Ishikawa (cell line): ENCODE results near the gene MYLK3.

ENCODE experiments used
- CEBPB ChIP-seq: IDR thresholded peaks from 2 replicates; pipeline ENCODE4 v1.6.1; 2012
- CREB1 ChIP-seq: IDR thresholded peaks from 2 replicates; pipeline ENCODE4 v1.6.1; 2012; ENCODE audit warnings: low read depth
- EGR1 ChIP-seq: IDR thresholded peaks from 2 replicates; pipeline ENCODE4 v1.6.1; 2012
- EP300 ChIP-seq: IDR thresholded peaks from 2 replicates; pipeline ENCODE4 v1.6.1; 2012; ENCODE audit warnings: borderline replicate concordance
- FOXM1 ChIP-seq: IDR thresholded peaks from 2 replicates; pipeline ENCODE4 v1.6.1; 2012; ENCODE audit warnings: low read depth, borderline replicate concordance
- NFIC ChIP-seq: IDR thresholded peaks from 2 replicates; pipeline ENCODE4 v1.6.1; 2012
- RAD21 ChIP-seq: IDR thresholded peaks from 2 replicates; pipeline ENCODE4 v1.6.1; 2012; ENCODE audit warnings: low read depth
- TAF1 ChIP-seq: IDR thresholded peaks from 2 replicates; pipeline ENCODE4 v1.6.1; 2012; ENCODE audit warnings: low read depth, mild to moderate bottlenecking
- TCF12 ChIP-seq: IDR thresholded peaks from 2 replicates; pipeline ENCODE4 v1.6.1; 2012; ENCODE audit warnings: low read depth
- TEAD4 ChIP-seq: IDR thresholded peaks from 2 replicates; pipeline ENCODE4 v1.6.1; 2012
- YY1 ChIP-seq: IDR thresholded peaks from 2 replicates; pipeline ENCODE4 v1.6.1; 2012; ENCODE audit warnings: low read depth
- ZBTB7A ChIP-seq: IDR thresholded peaks from 2 replicates; pipeline ENCODE4 v1.6.1; 2012; ENCODE audit warnings: low read depth
- TF ChIP-seq, protein P1 (sequence below): IDR thresholded peaks from 2 replicates; pipeline ENCODE4 v1.6.1; 2012
- TF ChIP-seq, protein P2 (sequence below): IDR thresholded peaks from 2 replicates; pipeline ENCODE4 v1.6.1; 2012; ENCODE audit warnings: low read depth, mild to moderate bottlenecking
- TF ChIP-seq, protein P3 (sequence below): IDR thresholded peaks from 2 replicates; pipeline ENCODE4 v1.6.1; 2012

MYLK3 gene

DNA sequence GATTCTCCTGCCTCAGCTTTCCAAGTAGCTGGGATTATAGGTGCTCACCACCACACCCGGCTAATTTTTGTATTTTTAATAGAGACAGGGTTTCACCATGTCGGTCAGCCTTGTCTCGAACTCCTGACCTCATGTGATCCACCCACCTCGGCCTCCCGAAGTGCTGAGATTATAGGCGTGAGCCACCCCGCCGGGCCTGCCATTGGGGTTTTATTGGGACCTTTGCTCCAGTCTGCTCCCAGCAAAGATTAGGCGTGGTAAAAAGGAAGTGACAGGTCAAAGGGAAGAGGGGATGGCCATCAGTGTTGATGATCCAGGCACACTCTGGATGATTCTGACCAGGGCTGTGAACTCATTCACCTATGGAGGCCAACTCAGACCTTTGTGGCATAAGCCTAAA lies 20.5 kb downstream of the MYLK3 start:
- TF ChIP-seq, protein P1, sequence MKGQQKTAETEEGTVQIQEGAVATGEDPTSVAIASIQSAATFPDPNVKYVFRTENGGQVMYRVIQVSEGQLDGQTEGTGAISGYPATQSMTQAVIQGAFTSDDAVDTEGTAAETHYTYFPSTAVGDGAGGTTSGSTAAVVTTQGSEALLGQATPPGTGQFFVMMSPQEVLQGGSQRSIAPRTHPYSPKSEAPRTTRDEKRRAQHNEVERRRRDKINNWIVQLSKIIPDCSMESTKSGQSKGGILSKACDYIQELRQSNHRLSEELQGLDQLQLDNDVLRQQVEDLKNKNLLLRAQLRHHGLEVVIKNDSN = no peak
- TF ChIP-seq ZBTB7A (no peak), TEAD4 (no peak), RAD21 (no peak), EGR1 (no peak), CREB1 (no peak), TAF1 (no peak), NFIC (no peak), YY1 (no peak), FOXM1 (no peak), EP300 (no peak), TCF12 (no peak), CEBPB (no peak)
- TF ChIP-seq, protein P2, sequence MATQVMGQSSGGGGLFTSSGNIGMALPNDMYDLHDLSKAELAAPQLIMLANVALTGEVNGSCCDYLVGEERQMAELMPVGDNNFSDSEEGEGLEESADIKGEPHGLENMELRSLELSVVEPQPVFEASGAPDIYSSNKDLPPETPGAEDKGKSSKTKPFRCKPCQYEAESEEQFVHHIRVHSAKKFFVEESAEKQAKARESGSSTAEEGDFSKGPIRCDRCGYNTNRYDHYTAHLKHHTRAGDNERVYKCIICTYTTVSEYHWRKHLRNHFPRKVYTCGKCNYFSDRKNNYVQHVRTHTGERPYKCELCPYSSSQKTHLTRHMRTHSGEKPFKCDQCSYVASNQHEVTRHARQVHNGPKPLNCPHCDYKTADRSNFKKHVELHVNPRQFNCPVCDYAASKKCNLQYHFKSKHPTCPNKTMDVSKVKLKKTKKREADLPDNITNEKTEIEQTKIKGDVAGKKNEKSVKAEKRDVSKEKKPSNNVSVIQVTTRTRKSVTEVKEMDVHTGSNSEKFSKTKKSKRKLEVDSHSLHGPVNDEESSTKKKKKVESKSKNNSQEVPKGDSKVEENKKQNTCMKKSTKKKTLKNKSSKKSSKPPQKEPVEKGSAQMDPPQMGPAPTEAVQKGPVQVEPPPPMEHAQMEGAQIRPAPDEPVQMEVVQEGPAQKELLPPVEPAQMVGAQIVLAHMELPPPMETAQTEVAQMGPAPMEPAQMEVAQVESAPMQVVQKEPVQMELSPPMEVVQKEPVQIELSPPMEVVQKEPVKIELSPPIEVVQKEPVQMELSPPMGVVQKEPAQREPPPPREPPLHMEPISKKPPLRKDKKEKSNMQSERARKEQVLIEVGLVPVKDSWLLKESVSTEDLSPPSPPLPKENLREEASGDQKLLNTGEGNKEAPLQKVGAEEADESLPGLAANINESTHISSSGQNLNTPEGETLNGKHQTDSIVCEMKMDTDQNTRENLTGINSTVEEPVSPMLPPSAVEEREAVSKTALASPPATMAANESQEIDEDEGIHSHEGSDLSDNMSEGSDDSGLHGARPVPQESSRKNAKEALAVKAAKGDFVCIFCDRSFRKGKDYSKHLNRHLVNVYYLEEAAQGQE = no peak
- TF ChIP-seq, protein P3, sequence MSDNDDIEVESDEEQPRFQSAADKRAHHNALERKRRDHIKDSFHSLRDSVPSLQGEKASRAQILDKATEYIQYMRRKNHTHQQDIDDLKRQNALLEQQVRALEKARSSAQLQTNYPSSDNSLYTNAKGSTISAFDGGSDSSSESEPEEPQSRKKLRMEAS = no peak

DNA sequence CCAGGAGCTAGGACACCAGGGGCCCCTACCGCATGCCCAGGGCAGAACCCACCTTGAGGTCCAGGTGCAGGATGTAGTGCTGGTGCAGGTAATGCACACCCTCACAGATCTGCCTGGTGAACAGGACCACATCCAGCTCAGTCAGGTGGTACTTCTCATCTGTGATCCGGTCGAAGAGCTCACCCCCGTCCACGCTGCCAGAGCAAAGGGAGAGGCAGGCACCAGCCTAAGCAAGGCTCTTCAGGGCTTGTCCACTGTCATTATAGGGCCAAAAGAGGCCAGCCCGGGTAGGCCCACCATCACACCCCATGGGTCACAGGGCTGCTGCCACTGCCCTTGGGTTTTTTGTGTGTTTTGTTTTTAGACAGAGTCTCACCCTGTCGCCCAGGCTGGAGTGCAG lies 21.0 kb downstream of the MYLK3 start:
- TF ChIP-seq, protein P3 = no peak
- TF ChIP-seq TAF1 = no peak
- TF ChIP-seq ZBTB7A = no peak
- TF ChIP-seq, protein P1 = no peak
- TF ChIP-seq YY1 = no peak
- TF ChIP-seq EGR1 = no peak
- no peak for TF ChIP-seq CREB1

DNA sequence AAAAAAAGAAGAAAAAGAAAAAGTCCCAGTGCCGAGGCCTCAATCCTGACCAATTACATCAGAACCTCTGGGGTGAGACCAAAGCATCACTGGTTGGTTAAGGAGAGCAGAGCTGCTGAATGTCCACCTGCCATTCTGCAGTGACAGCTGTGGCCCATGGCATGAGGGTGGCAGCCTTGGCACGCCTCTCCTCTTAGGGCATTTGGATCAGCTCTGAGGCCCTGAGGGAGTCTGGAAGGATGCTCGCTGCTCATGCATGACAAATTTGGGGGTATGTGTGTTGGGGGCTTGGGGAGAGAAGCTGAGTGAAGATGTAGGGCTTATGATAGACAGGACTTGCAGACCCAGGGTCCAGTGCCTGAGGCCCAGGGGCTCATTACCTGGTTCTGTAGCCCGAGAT lies 26.3 kb downstream of the MYLK3 start:
- TF ChIP-seq ZBTB7A = no peak
- TF ChIP-seq NFIC = no peak

DNA sequence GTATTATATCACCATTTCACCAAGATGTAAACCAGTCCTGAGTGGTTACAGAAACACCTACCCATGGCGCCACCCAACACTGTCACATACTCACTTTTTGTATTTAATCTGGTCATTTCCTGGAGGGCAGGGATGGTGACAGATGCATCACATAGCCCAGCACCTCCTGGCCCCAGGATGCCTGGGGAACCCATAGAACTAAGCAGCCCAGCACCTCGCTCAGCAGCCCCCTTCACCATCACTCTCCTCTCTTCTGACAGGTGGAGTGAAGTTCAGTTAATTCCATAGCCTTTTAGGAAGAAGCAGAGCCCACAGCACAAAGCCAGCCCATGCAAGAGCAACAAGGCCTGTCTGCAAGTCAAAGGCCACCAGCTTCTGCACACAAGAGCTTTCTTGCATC lies 27.5 kb downstream of the MYLK3 start:
- TF ChIP-seq TEAD4 (no peak), TAF1 (no peak), FOXM1 (no peak), CEBPB (no peak), TCF12 (no peak), EGR1 (no peak), RAD21 (no peak), NFIC (no peak), EP300 (no peak), CREB1 (no peak), ZBTB7A (no peak), YY1 (no peak)
- TF ChIP-seq, protein P3 = no peak
- TF ChIP-seq, protein P1 = no peak
- TF ChIP-seq, protein P2 = no peak

DNA sequence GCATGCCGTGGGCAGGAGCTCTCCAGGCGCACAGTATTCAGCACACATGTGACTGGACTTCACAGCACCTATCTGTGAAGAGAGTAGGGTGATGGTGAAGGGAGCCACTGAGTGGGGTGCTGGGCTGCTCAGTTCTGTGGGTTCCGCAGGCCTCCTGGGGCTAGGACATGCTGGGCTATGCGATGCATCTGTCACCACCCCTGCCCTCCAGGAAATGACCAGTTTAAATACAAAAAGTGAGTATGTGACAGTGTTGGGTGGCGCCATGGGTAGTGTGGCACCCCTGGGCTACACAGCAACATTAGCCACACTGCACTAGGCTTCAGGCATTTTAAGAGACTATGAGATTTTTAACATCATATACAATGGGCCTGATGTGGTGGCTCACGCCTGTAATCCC lies 28.6 kb downstream of the MYLK3 start:
- TF ChIP-seq TAF1 (no peak), EGR1 (no peak), CREB1 (no peak), TCF12 (no peak), FOXM1 (no peak), EP300 (no peak), NFIC (no peak), TEAD4 (no peak), ZBTB7A (no peak), YY1 (no peak), RAD21 (no peak), CEBPB (no peak)
- TF ChIP-seq, protein P3 = no peak
- TF ChIP-seq, protein P2 = no peak
- TF ChIP-seq, protein P1 = no peak
